ENCODE measurements around the gene RSPH9. TPM values are rescaled to one million over a fixed set of nuclear protein-coding genes. Genes with fewer than 3 reads are reported as not detected.

The RSPH9 gene, protein sequence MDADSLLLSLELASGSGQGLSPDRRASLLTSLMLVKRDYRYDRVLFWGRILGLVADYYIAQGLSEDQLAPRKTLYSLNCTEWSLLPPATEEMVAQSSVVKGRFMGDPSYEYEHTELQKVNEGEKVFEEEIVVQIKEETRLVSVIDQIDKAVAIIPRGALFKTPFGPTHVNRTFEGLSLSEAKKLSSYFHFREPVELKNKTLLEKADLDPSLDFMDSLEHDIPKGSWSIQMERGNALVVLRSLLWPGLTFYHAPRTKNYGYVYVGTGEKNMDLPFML
- total RNA-seq, result 0.22 to 0.38 TPM (median 0.22 TPM) in 3 replicates
- long read RNA-seq, result 0 reads

DNA sequence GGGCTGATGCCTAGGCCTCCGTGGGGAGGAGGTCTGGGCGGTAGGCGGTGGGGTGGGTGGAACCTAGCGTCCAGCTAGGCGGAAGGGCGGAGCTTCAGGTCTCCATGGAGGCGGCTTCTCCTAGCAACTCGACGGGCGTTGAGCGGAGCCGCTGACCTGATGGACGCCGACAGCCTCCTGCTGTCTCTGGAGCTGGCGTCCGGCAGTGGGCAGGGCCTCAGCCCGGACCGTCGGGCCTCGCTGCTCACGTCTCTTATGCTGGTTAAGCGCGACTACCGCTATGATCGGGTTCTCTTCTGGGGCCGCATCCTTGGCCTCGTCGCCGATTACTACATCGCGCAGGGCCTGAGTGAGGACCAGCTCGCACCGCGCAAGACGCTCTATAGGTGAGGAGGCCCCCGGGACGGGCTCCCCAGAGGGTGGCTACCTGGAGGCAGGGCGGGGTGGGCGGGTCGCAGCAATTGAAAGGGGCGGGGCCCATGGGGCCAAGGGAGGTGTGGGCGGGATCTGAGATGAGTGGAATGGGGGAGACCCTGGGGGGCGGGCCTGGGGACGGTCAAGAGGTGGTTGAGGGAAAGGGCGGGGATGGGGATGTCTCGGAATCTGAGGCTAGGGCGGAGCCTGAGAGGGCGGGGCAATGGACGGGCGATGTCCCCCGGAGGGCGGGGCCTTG, at the start of gene RSPH9:
RSPH9 (plus strand) TSS at position 97 of the 673 bp plus-strand sequence; CDS start at position 160, 63 bp downstream.
- H3K9me3 Mint-ChIP-seq (ENCODE audit: low read depth), result no peaks in the 10 kb centered on the region
- no peak for DNase-seq (ENCODE audit: low spot score)
- H3K4me3 Mint-ChIP-seq (ENCODE audit: unreplicated experiment), result peak within 1 kb of the TSS; percentile 73
- no peak for TF ChIP-seq CTCF (IDR thresholded peaks at IDR 0.05)
- peaks cover 4% of the 10 kb centered on the region for H3K4me1 Mint-ChIP-seq (ENCODE audit: low read depth)
- peaks cover 9% of the 10 kb centered on the region for H3K36me3 Mint-ChIP-seq (ENCODE audit: low read depth)
- H3K27me3 Mint-ChIP-seq (ENCODE audit: low read depth), result no peaks in the 10 kb centered on the region
- peak within 1 kb of the TSS; percentile 62 for H3K27ac Mint-ChIP-seq (ENCODE audit: unreplicated experiment)

GRCh38 chr6:43600595-43600994, 44.2 kb upstream of the RSPH9 start:
- Mint-ChIP-seq H3K9me3 (ENCODE audit: low read depth) (no peaks in the 10 kb centered on the region), H3K27me3 (ENCODE audit: low read depth) (no peaks in the 10 kb centered on the region), H3K4me1 (ENCODE audit: low read depth) (peaks cover 4% of the 10 kb centered on the region), H3K27ac (ENCODE audit: unreplicated experiment) (no peak overlapping the region), H3K4me3 (ENCODE audit: unreplicated experiment) (no peak overlapping the region), H3K36me3 (ENCODE audit: low read depth) (peaks cover 18% of the 10 kb centered on the region)
- DNase-seq (ENCODE audit: low spot score), result no peak
- no peak for TF ChIP-seq CTCF (IDR thresholded peaks at IDR 0.05)

GRCh38 chr6:43604174-43604573, 40.7 kb upstream of the RSPH9 start:
- Mint-ChIP-seq H3K4me1 (ENCODE audit: low read depth) (peaks cover 15% of the 10 kb centered on the region), H3K4me3 (ENCODE audit: unreplicated experiment) (no peak overlapping the region), H3K9me3 (ENCODE audit: low read depth) (no peaks in the 10 kb centered on the region), H3K27me3 (ENCODE audit: low read depth) (no peaks in the 10 kb centered on the region), H3K27ac (ENCODE audit: unreplicated experiment) (no peak overlapping the region), H3K36me3 (ENCODE audit: low read depth) (peaks cover 16% of the 10 kb centered on the region)
- no peak for DNase-seq (ENCODE audit: low spot score)
- TF ChIP-seq CTCF (IDR thresholded peaks at IDR 0.05), result no peak

GRCh38 chr6:43606019-43606418, 38.8 kb upstream of the RSPH9 start:
- TF ChIP-seq CTCF (IDR thresholded peaks at IDR 0.05), result no peak
- no peak for DNase-seq (ENCODE audit: low spot score)
- H3K27me3 Mint-ChIP-seq (ENCODE audit: low read depth), result no peaks in the 10 kb centered on the region
- no peak overlapping the region for H3K4me3 Mint-ChIP-seq (ENCODE audit: unreplicated experiment)
- H3K36me3 Mint-ChIP-seq (ENCODE audit: low read depth), result peaks cover 18% of the 10 kb centered on the region
- H3K4me1 Mint-ChIP-seq (ENCODE audit: low read depth), result peaks cover 15% of the 10 kb centered on the region
- no peak overlapping the region for H3K27ac Mint-ChIP-seq (ENCODE audit: unreplicated experiment)
- no peaks in the 10 kb centered on the region for H3K9me3 Mint-ChIP-seq (ENCODE audit: low read depth)

DNA sequence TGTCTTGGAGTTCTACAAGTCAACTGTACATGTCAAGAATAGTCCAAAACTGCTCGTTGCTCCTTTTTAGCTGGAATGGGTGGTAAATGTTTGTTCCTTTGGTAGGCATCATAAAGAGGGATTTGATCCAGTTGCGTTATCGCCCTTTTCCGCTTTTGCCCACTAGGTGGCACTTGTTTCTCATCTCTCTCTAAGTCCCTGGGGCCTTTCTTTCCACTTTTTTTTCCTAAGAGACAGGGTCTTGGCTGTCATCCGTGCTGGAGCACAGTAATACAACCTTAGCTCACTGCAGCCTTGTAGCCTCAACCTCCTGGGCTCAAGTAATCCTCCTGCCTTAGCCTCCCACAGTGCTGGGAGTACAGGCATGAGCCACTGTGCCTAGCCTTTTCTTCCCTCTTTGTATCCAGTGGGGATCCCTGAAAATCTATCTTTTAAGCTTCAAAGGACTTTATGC, 36.5 kb upstream of the RSPH9 start:
- no peak overlapping the region for H3K4me3 Mint-ChIP-seq (ENCODE audit: unreplicated experiment)
- peaks cover 15% of the 10 kb centered on the region for H3K4me1 Mint-ChIP-seq (ENCODE audit: low read depth)
- H3K36me3 Mint-ChIP-seq (ENCODE audit: low read depth), result peaks cover 12% of the 10 kb centered on the region
- H3K9me3 Mint-ChIP-seq (ENCODE audit: low read depth), result no peaks in the 10 kb centered on the region
- peak; percentile 92 for TF ChIP-seq CTCF (IDR thresholded peaks at IDR 0.05)
- DNase-seq (ENCODE audit: low spot score), result peak; percentile 33
- H3K27me3 Mint-ChIP-seq (ENCODE audit: low read depth), result no peaks in the 10 kb centered on the region
- H3K27ac Mint-ChIP-seq (ENCODE audit: unreplicated experiment), result peak overlapping the region; percentile 58
